MM.1S (cell line): Measurements from ENCODE around the gene NDNF.

Source experiments
- DNase-seq: peaks from one replicate; pipeline ENCODE4 v3.0.0-alpha.2; 2015
- H2AFZ ChIP-seq: fragments of 300-600 bp; sonication (generic); 2 replicates; pipeline ENCODE4 v1.6.0; 2016; ENCODE audit warnings: antibody characterized with exemption, low read length
- H3F3A ChIP-seq: fragments of 300-600 bp; sonication (generic); 2 replicates; pipeline ENCODE4 v1.6.1; 2016; ENCODE audit warnings: mild to moderate bottlenecking, antibody characterized with exemption, low read length, moderate library complexity, mixed read lengths; ENCODE audit not compliant: insufficient read depth
- H3K27ac ChIP-seq: fragments of 300-600 bp; sonication (generic); 2 replicates; pipeline ENCODE4 v1.5.1; 2016; ENCODE audit warnings: mild to moderate bottlenecking, low read length
- H3K27me3 ChIP-seq: fragments of 300-600 bp; sonication (generic); replicated peaks from 2 replicates; pipeline ENCODE4 v1.6.0; 2016; ENCODE audit warnings: low read length; ENCODE audit not compliant: insufficient read depth
- H3K36me3 ChIP-seq: fragments of 300-600 bp; sonication (generic); replicated peaks from 2 replicates; pipeline ENCODE4 v1.6.1; 2016; ENCODE audit warnings: mild to moderate bottlenecking, low read length, mixed read lengths; ENCODE audit not compliant: insufficient read depth
- H3K4me1 ChIP-seq: fragments of 300-600 bp; sonication (generic); 2 replicates; pipeline ENCODE4 v1.6.1; 2016; ENCODE audit warnings: low read length, mixed read lengths
- H3K4me2 ChIP-seq: fragments of 300-600 bp; sonication (generic); 2 replicates; pipeline ENCODE4 v1.6.0; 2016; ENCODE audit warnings: low read depth, low read length
- H3K4me3 ChIP-seq: fragments of 300-600 bp; sonication (generic); 2 replicates; pipeline ENCODE4 v1.5.1; 2016; ENCODE audit warnings: low read length, mixed read lengths
- H3K79me2 ChIP-seq: fragments of 300-600 bp; sonication (generic); 2 replicates; pipeline ENCODE4 v1.6.1; 2016; ENCODE audit warnings: mixed run types, low read length, mixed read lengths
- H3K9ac ChIP-seq: fragments of 300-600 bp; sonication (generic); 2 replicates; pipeline ENCODE4 v1.6.1; 2016; ENCODE audit warnings: low read length, mixed read lengths
- H3K9me2 ChIP-seq: fragments of 300-600 bp; sonication (generic); replicated peaks from 2 replicates; pipeline ENCODE4 v1.6.1; 2016; ENCODE audit warnings: mild to moderate bottlenecking, low read length, mixed read lengths; ENCODE audit not compliant: insufficient read depth
- H3K9me3 ChIP-seq: fragments of 300-600 bp; sonication (generic); replicated peaks from 2 replicates; pipeline ENCODE4 v1.6.1; 2016; ENCODE audit warnings: mild to moderate bottlenecking, low read length, mixed read lengths; ENCODE audit not compliant: insufficient read depth
- H4K20me1 ChIP-seq: fragments of 300-600 bp; sonication (generic); 2 replicates; pipeline ENCODE4 v1.6.1; 2016; ENCODE audit warnings: mild to moderate bottlenecking, low read length, moderate library complexity, mixed read lengths; ENCODE audit not compliant: insufficient read depth
- CTCF ChIP-seq: fragments of 300-600 bp; sonication (generic); IDR thresholded peaks from 2 replicates; pipeline ENCODE4 v1.5.1; 2016; ENCODE audit warnings: antibody characterized with exemption, low read length, mixed read lengths
- EZH2 ChIP-seq: fragments of 300-600 bp; sonication (generic); optimal IDR thresholded peaks from 2 replicates; pipeline ENCODE3; 2017; ENCODE audit warnings: low read depth, mild to moderate bottlenecking, antibody characterized with exemption, low read length, mixed read lengths
- EZH2phosphoT487 ChIP-seq: fragments of 300-600 bp; sonication (generic); IDR thresholded peaks from 2 replicates; pipeline ENCODE4 v1.6.1; 2018; ENCODE audit warnings: antibody characterized with exemption, low read length

Gene NDNF

GRCh38 chr4:121096629-121097028 lies 24.3 kb upstream of the NDNF start:
- no peaks in the 10 kb centered on the region for H3K9me3 ChIP-seq
- H3K4me3 ChIP-seq = no peak overlapping the region
- no peaks in the 10 kb centered on the region for H3K27me3 ChIP-seq
- no peaks in the 10 kb centered on the region for H4K20me1 ChIP-seq
- H3K9ac ChIP-seq = no peak overlapping the region
- no peaks in the 10 kb centered on the region for H3K9me2 ChIP-seq
- peaks cover 46% of the 10 kb centered on the region for H3K4me1 ChIP-seq
- peaks cover 18% of the 10 kb centered on the region for H3F3A ChIP-seq
- DNase-seq = peak; percentile 66
- no peak overlapping the region for H2AFZ ChIP-seq
- no peaks in the 10 kb centered on the region for H3K79me2 ChIP-seq
- H3K27ac ChIP-seq = peak overlapping the region; percentile 25; the same call in 1 of the 2 replicates
- no peak for TF ChIP-seq EZH2
- peak; percentile 62 for TF ChIP-seq CTCF
- no peak overlapping the region for H3K4me2 ChIP-seq
- H3K36me3 ChIP-seq = no peaks in the 10 kb centered on the region

GRCh38 chr4:121096191-121096590 lies 23.9 kb upstream of the NDNF start:
- no peaks in the 10 kb centered on the region for H3K79me2 ChIP-seq
- no peak overlapping the region for H3K27ac ChIP-seq
- no peak for DNase-seq
- TF ChIP-seq CTCF (no peak), EZH2phosphoT487 (no peak), EZH2 (no peak)
- H3K9me3 ChIP-seq = no peaks in the 10 kb centered on the region
- no peaks in the 10 kb centered on the region for H3K36me3 ChIP-seq
- H3K4me1 ChIP-seq = peaks cover 42% of the 10 kb centered on the region
- H3K9ac ChIP-seq = no peak overlapping the region
- H3F3A ChIP-seq = peaks cover 17% of the 10 kb centered on the region
- H3K4me3 ChIP-seq = no peak overlapping the region
- no peaks in the 10 kb centered on the region for H3K9me2 ChIP-seq
- H3K27me3 ChIP-seq = no peaks in the 10 kb centered on the region
- H3K4me2 ChIP-seq = no peak overlapping the region
- no peaks in the 10 kb centered on the region for H4K20me1 ChIP-seq
- H2AFZ ChIP-seq = no peak overlapping the region

- H3K27ac ChIP-seq = no peak overlapping the region
- no peaks in the 10 kb centered on the region for H3K79me2 ChIP-seq
- H3F3A ChIP-seq = peaks cover 4% of the 10 kb centered on the region; the same call in 1 of the 2 replicates
- no peak for TF ChIP-seq EZH2phosphoT487
- no peak for TF ChIP-seq EZH2
- TF ChIP-seq CTCF = no peak
- H3K4me2 ChIP-seq = no peak overlapping the region
- no peak overlapping the region for H2AFZ ChIP-seq
- H4K20me1 ChIP-seq = no peaks in the 10 kb centered on the region
- H3K36me3 ChIP-seq = no peaks in the 10 kb centered on the region
- H3K4me1 ChIP-seq = peaks cover 25% of the 10 kb centered on the region
- DNase-seq = no peak
- no peak overlapping the region for H3K4me3 ChIP-seq
- H3K9me3 ChIP-seq = no peaks in the 10 kb centered on the region
- H3K9me2 ChIP-seq = no peaks in the 10 kb centered on the region
- H3K27me3 ChIP-seq = no peaks in the 10 kb centered on the region
- no peak overlapping the region for H3K9ac ChIP-seq
Measured at GRCh38 chr4:121094297-121094966, 22.1 kb upstream of the NDNF start.
